SH-SY5Y (cell line): Measurements from ENCODE around the gene CCDC3.

Experiments used
- GATA2 ChIP-seq: IDR thresholded peaks from 2 replicates; pipeline ENCODE4 v1.6.1; 2011; ENCODE audit warnings: mild to moderate bottlenecking, low read depth, low read length
- GATA3 ChIP-seq: IDR thresholded peaks from 2 replicates; pipeline ENCODE4 v1.6.1; 2011; ENCODE audit warnings: low read depth, mild to moderate bottlenecking, low read length, moderate library complexity

CCDC3 gene

GRCh38 chr10:13018171-13018570 is 16.7 kb upstream of the CCDC3 start:
- TF ChIP-seq GATA3 (no peak), GATA2 (no peak)

GRCh38 chr10:13016886-13017285 is 15.4 kb upstream of the CCDC3 start:
- TF ChIP-seq GATA2 (no peak), GATA3 (no peak)

GRCh38 chr10:13016426-13016825 is 14.9 kb upstream of the CCDC3 start:
- TF ChIP-seq GATA2, result no peak
- TF ChIP-seq GATA3, result no peak

- TF ChIP-seq GATA3, result no peak
- TF ChIP-seq GATA2, result no peak
These were observed 4.5 kb upstream of the CCDC3 start for GRCh38 chr10:13006037-13006436.

- no peak for TF ChIP-seq GATA2
- no peak for TF ChIP-seq GATA3
These were observed 2.2 kb upstream of the CCDC3 start for GRCh38 chr10:13003759-13004158.

- TF ChIP-seq GATA2 (no peak), GATA3 (no peak)
These were observed 1.5 kb upstream of the CCDC3 start for GRCh38 chr10:13003004-13003403.

- no peak for TF ChIP-seq GATA3
- no peak for TF ChIP-seq GATA2
These were observed 337 bp upstream of the CCDC3 start for GRCh38 chr10:13001887-13002212.

- no peak for TF ChIP-seq GATA3
These were observed 1.1 kb downstream of the CCDC3 start for GRCh38 chr10:13000431-13000830.

GRCh38 chr10:12999849-13000248 is 1.7 kb downstream of the CCDC3 start:
- TF ChIP-seq GATA3 (no peak), GATA2 (no peak)

GRCh38 chr10:12995425-12995861 is 6.1 kb downstream of the CCDC3 start:
- no peak for TF ChIP-seq GATA2
- no peak for TF ChIP-seq GATA3

- TF ChIP-seq GATA3, result no peak
- no peak for TF ChIP-seq GATA2
These were observed 7.9 kb downstream of the CCDC3 start for GRCh38 chr10:12993595-12993994.

- no peak for TF ChIP-seq GATA2
- no peak for TF ChIP-seq GATA3
These were observed 16.2 kb downstream of the CCDC3 start for GRCh38 chr10:12985347-12985746.

- TF ChIP-seq GATA2 (no peak), GATA3 (no peak)
These were observed 17.3 kb downstream of the CCDC3 start for GRCh38 chr10:12984165-12984747.

- TF ChIP-seq GATA2 (no peak), GATA3 (no peak)
These were observed 19.9 kb downstream of the CCDC3 start for GRCh38 chr10:12981570-12981969.

GRCh38 chr10:12980713-12981306 is 20.7 kb downstream of the CCDC3 start:
- no peak for TF ChIP-seq GATA2
- TF ChIP-seq GATA3, result no peak
